Measurements from ENCODE around the gene LDB2.

Gene LDB2

GRCh38 chr4:16668488-16668887 lies 230.0 kb downstream of the LDB2 start:
- Histone ChIP-seq H3K27me3 (ENCODE audit: control insufficient read depth in 2 of 2, insufficient read depth in 2 of 2, low read length in 2 of 2) (no peaks in the 10 kb centered on the region), H3K4me1 (ENCODE audit: control insufficient read depth in 2 of 2, insufficient read depth in 2 of 2, low read length in 2 of 2) (no peaks in the 10 kb centered on the region), H3K9ac (ENCODE audit: low read depth in 1 of 2, low read length in 2 of 2) (no peak overlapping the region), H3K36me3 (ENCODE audit: control insufficient read depth in 2 of 2, insufficient read depth in 2 of 2, low read length in 2 of 2) (no peaks in the 10 kb centered on the region), H3K27ac (ENCODE audit: low read depth in 2 of 2, low read length in 2 of 2) (no peak overlapping the region), H3K4me3 (ENCODE audit: low read length in 2 of 2) (no peak overlapping the region), H3K9me3 (ENCODE audit: control insufficient read depth in 2 of 2, low read length in 2 of 2) (no peaks in the 10 kb centered on the region)

DNA sequence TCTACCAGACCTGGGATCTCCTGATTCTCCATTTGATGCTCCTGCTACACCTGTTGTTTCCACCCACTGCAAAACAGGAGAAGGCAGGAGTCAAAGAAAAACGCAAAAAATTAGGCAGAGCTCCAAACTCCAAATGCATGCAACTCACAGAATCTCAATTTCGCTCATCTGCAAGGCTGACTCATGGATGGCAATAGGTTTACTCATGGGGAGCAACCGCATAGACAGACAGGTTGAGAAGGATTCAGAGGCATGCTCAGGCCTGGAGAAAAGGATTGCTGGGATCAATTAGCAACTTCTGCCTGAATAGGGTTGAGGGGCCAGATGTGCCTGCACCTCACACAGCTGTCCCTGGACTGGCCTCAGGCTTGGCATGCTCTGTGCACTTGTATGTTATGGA lies 231.0 kb downstream of the LDB2 start:
- H3K4me3 ChIP-seq (ENCODE audit: low read length in 2 of 2): no peak overlapping the region
- no peaks in the 10 kb centered on the region for H3K9me3 ChIP-seq (ENCODE audit: control insufficient read depth in 2 of 2, low read length in 2 of 2)
- no peaks in the 10 kb centered on the region for H3K36me3 ChIP-seq (ENCODE audit: control insufficient read depth in 2 of 2, insufficient read depth in 2 of 2, low read length in 2 of 2)

DNA sequence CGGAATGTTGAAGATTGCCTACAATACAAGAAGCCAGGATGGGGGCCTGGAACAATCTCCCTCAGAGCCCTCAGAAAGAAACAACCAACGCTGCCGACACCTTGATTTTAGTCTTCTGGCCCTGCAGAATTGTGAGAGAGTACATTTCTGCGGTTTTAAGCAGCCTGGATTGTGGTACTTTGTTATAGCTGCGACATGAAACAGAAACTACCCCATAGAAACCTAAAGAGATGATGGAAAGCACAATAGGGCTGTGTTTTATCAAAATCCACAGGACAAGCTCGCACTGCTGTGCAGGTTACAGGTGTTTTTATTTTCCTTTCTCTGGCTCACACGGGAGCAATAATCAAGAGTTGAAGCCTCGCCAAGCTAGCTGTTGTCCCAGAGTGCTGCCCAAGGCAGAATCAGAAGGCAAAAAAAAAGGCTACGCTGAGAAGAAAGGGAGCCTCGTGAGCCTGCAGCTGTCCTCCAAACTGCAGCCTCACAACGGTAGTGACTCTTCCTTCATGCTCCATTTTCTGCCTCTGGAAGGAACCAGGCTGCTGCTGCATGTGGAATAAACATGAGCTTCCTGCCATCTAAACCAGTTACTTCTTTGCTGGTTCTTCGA lies 232.4 kb downstream of the LDB2 start:
- no peaks in the 10 kb centered on the region for H3K4me1 ChIP-seq (ENCODE audit: control insufficient read depth in 2 of 2, insufficient read depth in 2 of 2, low read length in 2 of 2)
- H3K27me3 ChIP-seq (ENCODE audit: control insufficient read depth in 2 of 2, insufficient read depth in 2 of 2, low read length in 2 of 2): no peaks in the 10 kb centered on the region
- H3K9ac ChIP-seq (ENCODE audit: low read depth in 1 of 2, low read length in 2 of 2): no peak overlapping the region
- no peaks in the 10 kb centered on the region for H3K9me3 ChIP-seq (ENCODE audit: control insufficient read depth in 2 of 2, low read length in 2 of 2)
- no peak overlapping the region for H3K27ac ChIP-seq (ENCODE audit: low read depth in 2 of 2, low read length in 2 of 2)
- H3K4me3 ChIP-seq (ENCODE audit: low read length in 2 of 2): no peak overlapping the region
- no peaks in the 10 kb centered on the region for H3K36me3 ChIP-seq (ENCODE audit: control insufficient read depth in 2 of 2, insufficient read depth in 2 of 2, low read length in 2 of 2)

More for the DNA sequence above, 231.0 kb downstream of the LDB2 start:
- Histone ChIP-seq H3K27me3 (ENCODE audit: control insufficient read depth in 2 of 2, insufficient read depth in 2 of 2, low read length in 2 of 2) (no peaks in the 10 kb centered on the region), H3K4me1 (ENCODE audit: control insufficient read depth in 2 of 2, insufficient read depth in 2 of 2, low read length in 2 of 2) (no peaks in the 10 kb centered on the region), H3K27ac (ENCODE audit: low read depth in 2 of 2, low read length in 2 of 2) (no peak overlapping the region), H3K9ac (ENCODE audit: low read depth in 1 of 2, low read length in 2 of 2) (no peak overlapping the region)

DNA sequence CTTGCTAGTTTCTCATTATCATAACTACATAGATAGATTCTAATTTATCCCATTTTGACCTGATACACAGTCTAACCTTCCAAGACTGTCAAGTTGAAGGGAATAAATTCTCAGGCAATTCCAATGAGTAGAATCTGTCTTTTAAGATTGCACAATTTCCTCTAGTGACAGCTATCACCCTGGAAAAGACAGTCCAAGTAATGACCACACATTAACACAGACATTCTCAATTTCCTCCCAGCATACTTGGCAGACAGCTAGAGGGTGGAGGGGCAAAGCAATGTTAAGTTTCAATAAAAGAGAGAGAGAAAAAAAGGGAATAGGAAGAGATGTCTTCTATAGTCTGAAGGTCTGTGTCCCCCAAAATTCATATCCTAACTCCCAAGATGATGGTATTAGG lies 234.7 kb downstream of the LDB2 start:
- no peaks in the 10 kb centered on the region for H3K36me3 ChIP-seq (ENCODE audit: control insufficient read depth in 2 of 2, insufficient read depth in 2 of 2, low read length in 2 of 2)
- no peak overlapping the region for H3K27ac ChIP-seq (ENCODE audit: low read depth in 2 of 2, low read length in 2 of 2)
- no peaks in the 10 kb centered on the region for H3K9me3 ChIP-seq (ENCODE audit: control insufficient read depth in 2 of 2, low read length in 2 of 2)
- no peak overlapping the region for H3K4me3 ChIP-seq (ENCODE audit: low read length in 2 of 2)
- H3K27me3 ChIP-seq (ENCODE audit: control insufficient read depth in 2 of 2, insufficient read depth in 2 of 2, low read length in 2 of 2): no peaks in the 10 kb centered on the region
- H3K9ac ChIP-seq (ENCODE audit: low read depth in 1 of 2, low read length in 2 of 2): no peak overlapping the region
- no peaks in the 10 kb centered on the region for H3K4me1 ChIP-seq (ENCODE audit: control insufficient read depth in 2 of 2, insufficient read depth in 2 of 2, low read length in 2 of 2)

- Histone ChIP-seq H3K9ac (ENCODE audit: low read depth in 1 of 2, low read length in 2 of 2) (no peak overlapping the region), H3K4me1 (ENCODE audit: control insufficient read depth in 2 of 2, insufficient read depth in 2 of 2, low read length in 2 of 2) (no peaks in the 10 kb centered on the region), H3K27ac (ENCODE audit: low read depth in 2 of 2, low read length in 2 of 2) (no peak overlapping the region), H3K9me3 (ENCODE audit: control insufficient read depth in 2 of 2, low read length in 2 of 2) (no peaks in the 10 kb centered on the region), H3K4me3 (ENCODE audit: low read length in 2 of 2) (no peak overlapping the region), H3K36me3 (ENCODE audit: control insufficient read depth in 2 of 2, insufficient read depth in 2 of 2, low read length in 2 of 2) (no peaks in the 10 kb centered on the region), H3K27me3 (ENCODE audit: control insufficient read depth in 2 of 2, insufficient read depth in 2 of 2, low read length in 2 of 2) (no peaks in the 10 kb centered on the region)
These were observed 235.1 kb downstream of the LDB2 start for GRCh38 chr4:16663307-16663706.

DNA sequence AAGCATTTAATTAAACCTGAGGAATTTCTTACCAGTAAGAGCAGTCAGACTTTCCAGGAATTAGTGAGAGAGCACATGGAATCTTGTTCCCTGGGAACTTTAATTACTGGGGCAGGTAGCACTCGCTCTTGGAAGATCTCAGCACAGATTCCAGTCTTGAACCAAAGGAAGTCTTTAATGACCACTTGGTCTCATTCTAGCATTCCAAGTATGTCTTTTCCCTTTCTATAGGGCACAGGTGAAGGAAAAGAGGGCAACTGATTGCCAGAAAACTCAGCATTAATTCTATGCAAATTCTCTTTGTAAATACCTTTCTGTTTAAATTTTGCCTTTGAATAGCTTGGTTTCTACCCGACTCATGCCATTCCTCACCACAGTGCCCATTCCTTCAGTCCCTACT lies 236.6 kb downstream of the LDB2 start:
- Histone ChIP-seq H3K4me1 (ENCODE audit: control insufficient read depth in 2 of 2, insufficient read depth in 2 of 2, low read length in 2 of 2) (no peaks in the 10 kb centered on the region), H3K4me3 (ENCODE audit: low read length in 2 of 2) (no peak overlapping the region), H3K27me3 (ENCODE audit: control insufficient read depth in 2 of 2, insufficient read depth in 2 of 2, low read length in 2 of 2) (no peaks in the 10 kb centered on the region), H3K9me3 (ENCODE audit: control insufficient read depth in 2 of 2, low read length in 2 of 2) (no peaks in the 10 kb centered on the region), H3K9ac (ENCODE audit: low read depth in 1 of 2, low read length in 2 of 2) (no peak overlapping the region), H3K36me3 (ENCODE audit: control insufficient read depth in 2 of 2, insufficient read depth in 2 of 2, low read length in 2 of 2) (no peaks in the 10 kb centered on the region), H3K27ac (ENCODE audit: low read depth in 2 of 2, low read length in 2 of 2) (no peak overlapping the region)

DNA sequence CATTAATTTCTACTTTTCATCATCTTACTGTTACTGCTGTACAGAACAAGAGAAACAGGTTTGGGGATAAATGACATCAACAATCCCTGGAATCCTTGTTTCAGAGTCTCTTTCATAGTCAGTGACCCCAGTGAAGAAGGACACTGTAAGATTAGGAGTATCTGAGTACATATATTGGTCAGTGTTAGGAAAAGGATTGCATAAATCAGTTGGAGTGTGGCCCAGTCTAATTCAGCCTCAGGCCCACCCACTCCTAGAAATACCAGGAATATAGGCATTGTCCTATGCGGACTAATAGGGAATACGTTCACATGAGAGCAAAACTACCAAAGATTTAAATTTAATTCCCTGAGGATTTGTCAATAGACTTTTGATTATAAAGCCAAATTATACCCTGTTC lies 237.8 kb downstream of the LDB2 start:
- no peak overlapping the region for H3K9ac ChIP-seq (ENCODE audit: low read depth in 1 of 2, low read length in 2 of 2)
- H3K27me3 ChIP-seq (ENCODE audit: control insufficient read depth in 2 of 2, insufficient read depth in 2 of 2, low read length in 2 of 2): no peaks in the 10 kb centered on the region
- H3K27ac ChIP-seq (ENCODE audit: low read depth in 2 of 2, low read length in 2 of 2): no peak overlapping the region
- H3K9me3 ChIP-seq (ENCODE audit: control insufficient read depth in 2 of 2, low read length in 2 of 2): no peaks in the 10 kb centered on the region
- no peaks in the 10 kb centered on the region for H3K4me1 ChIP-seq (ENCODE audit: control insufficient read depth in 2 of 2, insufficient read depth in 2 of 2, low read length in 2 of 2)
- H3K4me3 ChIP-seq (ENCODE audit: low read length in 2 of 2): no peak overlapping the region
- H3K36me3 ChIP-seq (ENCODE audit: control insufficient read depth in 2 of 2, insufficient read depth in 2 of 2, low read length in 2 of 2): no peaks in the 10 kb centered on the region

GRCh38 chr4:16659694-16660093 lies 238.8 kb downstream of the LDB2 start:
- H3K27ac ChIP-seq (ENCODE audit: low read depth in 2 of 2, low read length in 2 of 2): no peak overlapping the region
- H3K9ac ChIP-seq (ENCODE audit: low read depth in 1 of 2, low read length in 2 of 2): no peak overlapping the region
- H3K9me3 ChIP-seq (ENCODE audit: control insufficient read depth in 2 of 2, low read length in 2 of 2): no peaks in the 10 kb centered on the region
- no peaks in the 10 kb centered on the region for H3K4me1 ChIP-seq (ENCODE audit: control insufficient read depth in 2 of 2, insufficient read depth in 2 of 2, low read length in 2 of 2)
- no peaks in the 10 kb centered on the region for H3K27me3 ChIP-seq (ENCODE audit: control insufficient read depth in 2 of 2, insufficient read depth in 2 of 2, low read length in 2 of 2)
- no peak overlapping the region for H3K4me3 ChIP-seq (ENCODE audit: low read length in 2 of 2)
- no peaks in the 10 kb centered on the region for H3K36me3 ChIP-seq (ENCODE audit: control insufficient read depth in 2 of 2, insufficient read depth in 2 of 2, low read length in 2 of 2)

DNA sequence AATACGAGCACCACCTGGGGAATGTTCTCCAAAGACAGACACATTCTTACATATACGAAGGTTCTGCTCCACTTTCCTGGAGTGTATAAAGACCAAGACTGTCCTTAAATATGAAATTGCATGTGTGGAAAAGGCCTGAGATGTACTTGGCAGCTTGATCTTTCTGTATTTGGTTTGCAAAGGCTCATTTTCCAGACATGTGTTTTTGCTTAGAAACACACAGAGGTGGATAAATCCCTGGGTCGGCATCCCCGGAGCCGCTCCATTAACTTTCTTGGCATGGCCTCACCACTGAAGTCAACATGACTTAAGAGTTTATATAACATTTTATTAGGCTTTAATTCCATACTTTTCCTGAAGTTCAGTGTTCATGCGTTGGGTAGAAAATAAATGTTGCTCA lies 239.4 kb downstream of the LDB2 start:
- Histone ChIP-seq H3K4me1 (ENCODE audit: control insufficient read depth in 2 of 2, insufficient read depth in 2 of 2, low read length in 2 of 2) (no peaks in the 10 kb centered on the region), H3K36me3 (ENCODE audit: control insufficient read depth in 2 of 2, insufficient read depth in 2 of 2, low read length in 2 of 2) (no peaks in the 10 kb centered on the region), H3K4me3 (ENCODE audit: low read length in 2 of 2) (no peak overlapping the region), H3K27me3 (ENCODE audit: control insufficient read depth in 2 of 2, insufficient read depth in 2 of 2, low read length in 2 of 2) (no peaks in the 10 kb centered on the region), H3K9ac (ENCODE audit: low read depth in 1 of 2, low read length in 2 of 2) (no peak overlapping the region), H3K27ac (ENCODE audit: low read depth in 2 of 2, low read length in 2 of 2) (no peak overlapping the region), H3K9me3 (ENCODE audit: control insufficient read depth in 2 of 2, low read length in 2 of 2) (no peaks in the 10 kb centered on the region)

- H3K4me1 ChIP-seq (ENCODE audit: control insufficient read depth in 2 of 2, insufficient read depth in 2 of 2, low read length in 2 of 2): no peaks in the 10 kb centered on the region
- H3K36me3 ChIP-seq (ENCODE audit: control insufficient read depth in 2 of 2, insufficient read depth in 2 of 2, low read length in 2 of 2): no peaks in the 10 kb centered on the region
- H3K9ac ChIP-seq (ENCODE audit: low read depth in 1 of 2, low read length in 2 of 2): no peak overlapping the region
- H3K9me3 ChIP-seq (ENCODE audit: control insufficient read depth in 2 of 2, low read length in 2 of 2): no peaks in the 10 kb centered on the region
- H3K27me3 ChIP-seq (ENCODE audit: control insufficient read depth in 2 of 2, insufficient read depth in 2 of 2, low read length in 2 of 2): no peaks in the 10 kb centered on the region
- no peak overlapping the region for H3K4me3 ChIP-seq (ENCODE audit: low read length in 2 of 2)
- H3K27ac ChIP-seq (ENCODE audit: low read depth in 2 of 2, low read length in 2 of 2): no peak overlapping the region
These were observed 240.3 kb downstream of the LDB2 start for GRCh38 chr4:16658183-16658582.

DNA sequence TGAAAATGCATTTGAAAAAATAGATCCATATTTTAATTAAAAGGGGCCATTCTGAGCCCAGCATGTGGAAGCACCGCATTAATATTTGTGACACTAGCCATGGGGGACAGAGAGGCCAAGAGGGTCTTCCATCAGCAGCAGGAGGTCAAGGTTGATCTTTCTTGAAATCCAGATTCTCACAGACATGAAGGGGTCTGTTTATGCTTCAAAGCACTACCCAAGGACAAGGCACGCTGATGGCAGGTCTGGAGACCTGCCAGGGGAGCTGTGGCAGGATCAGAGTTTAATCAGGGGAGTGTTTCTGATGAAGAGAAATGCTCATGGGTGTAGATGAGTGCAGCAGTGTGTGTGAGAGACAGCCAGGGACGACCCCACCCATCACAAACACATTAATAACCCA lies 243.3 kb downstream of the LDB2 start:
- no peaks in the 10 kb centered on the region for H3K4me1 ChIP-seq (ENCODE audit: control insufficient read depth in 2 of 2, insufficient read depth in 2 of 2, low read length in 2 of 2)
- H3K9me3 ChIP-seq (ENCODE audit: control insufficient read depth in 2 of 2, low read length in 2 of 2): no peaks in the 10 kb centered on the region
- no peak overlapping the region for H3K4me3 ChIP-seq (ENCODE audit: low read length in 2 of 2)
- no peaks in the 10 kb centered on the region for H3K27me3 ChIP-seq (ENCODE audit: control insufficient read depth in 2 of 2, insufficient read depth in 2 of 2, low read length in 2 of 2)
- H3K36me3 ChIP-seq (ENCODE audit: control insufficient read depth in 2 of 2, insufficient read depth in 2 of 2, low read length in 2 of 2): no peaks in the 10 kb centered on the region
- H3K27ac ChIP-seq (ENCODE audit: low read depth in 2 of 2, low read length in 2 of 2): no peak overlapping the region
- no peak overlapping the region for H3K9ac ChIP-seq (ENCODE audit: low read depth in 1 of 2, low read length in 2 of 2)

All from mucosa of rectum (tissue), 2 donors.